H1 (cell line): ENCODE data around the gene LRRC41. TPM values are rescaled to one million over a fixed set of nuclear protein-coding genes. Genes with fewer than 3 reads are reported as not detected.

Source experiments
- CTCF ChIA-PET: fragments of 300-600 bp; sonication (Branson Sonifier 250); formaldehyde crosslinking; loops from one replicate; lab custom pipeline; 2021; ENCODE audit not compliant: partially characterized antibody; lab: Charles Lee
- POLR2A ChIA-PET: fragments of 300-600 bp; sonication (Branson Sonifier 250); formaldehyde crosslinking; loops from one replicate; lab custom pipeline; 2021; ENCODE audit warnings: inconsistent platforms; ENCODE audit not compliant: partially characterized antibody; lab: Charles Lee
- DNase-seq, 2 experiments: peaks; one replicate each; pipeline versions ENCODE4 v3.0.0 to v3.0.0-alpha.2; 2010 to 2022; ENCODE audit warnings: low spot score in 2 of 2, low read depth in 1 of 2, mixed read lengths in 1 of 2
- FAIRE-seq: peaks from 2 replicates; lab custom pipeline; 2011; peaks lifted over from hg19 to GRCh38; lab: Jason Lieb, UNC
- H2AFZ ChIP-seq: 2 replicates; pipeline ENCODE4 v1.8.1; 2012; ENCODE audit warnings: low read length, inconsistent platforms
- H2AK5ac ChIP-seq: 2 replicates; pipeline ENCODE4 v1.6.1; 2013; ENCODE audit warnings: low read depth, low read length
- H2BK120ac ChIP-seq: replicated peaks from 2 replicates; pipeline ENCODE3; 2013; ENCODE audit warnings: low read depth, low read length, inconsistent platforms
- H2BK12ac ChIP-seq: 2 replicates; pipeline ENCODE4 v1.6.1; 2013; ENCODE audit warnings: low read depth, low read length
- H2BK15ac ChIP-seq: 2 replicates; pipeline ENCODE4 v1.6.1; 2013; ENCODE audit warnings: low read length
- H2BK20ac ChIP-seq: 2 replicates; pipeline ENCODE4 v1.6.1; 2013; ENCODE audit warnings: low read length
- H2BK5ac ChIP-seq: 2 replicates; pipeline ENCODE4 v1.6.1; 2013; ENCODE audit warnings: low read depth, low read length
- H3K14ac ChIP-seq: 2 replicates; pipeline ENCODE4 v1.6.1; 2013; ENCODE audit warnings: inconsistent platforms; ENCODE audit not compliant: insufficient read length
- H3K18ac ChIP-seq: 2 replicates; pipeline ENCODE4 v1.6.1; 2013; ENCODE audit warnings: low read length; ENCODE audit errors: extremely low read depth
- H3K23ac ChIP-seq: 2 replicates; pipeline ENCODE4 v1.6.1; 2013; ENCODE audit warnings: inconsistent platforms; ENCODE audit not compliant: insufficient read length
- H3K23me2 ChIP-seq: 2 replicates; pipeline ENCODE4 v1.6.1; 2013; ENCODE audit warnings: low read depth, low read length
- H3K27ac ChIP-seq: 2 replicates; pipeline ENCODE4 v1.6.1; 2011; ENCODE audit warnings: low read depth, low read length, inconsistent platforms
- H3K27me3 ChIP-seq, 4 experiments: replicated peaks in 1 of 4; 1 replicate in 1 of 4; 2 replicates in 3 of 4; pipeline versions ENCODE4 v1.6.1 to v1.8.1; 2011 to 2013; ENCODE audit warnings: low read length in 3 of 4, mild to moderate bottlenecking in 3 of 4, inconsistent platforms in 2 of 4, mixed read lengths in 2 of 4, moderate library complexity in 1 of 4; ENCODE audit not compliant: control insufficient read depth in 3 of 4, insufficient read depth in 3 of 4; ENCODE audit errors: extremely low read depth in 1 of 4
- H3K36me3 ChIP-seq, 4 experiments: 2 replicates each; pipeline versions ENCODE4 v1.6.1 to v1.8.1; 2011 to 2013; ENCODE audit warnings: mild to moderate bottlenecking in 4 of 4, low read length in 3 of 4, moderate library complexity in 2 of 4, control low read depth in 1 of 4, inconsistent platforms in 1 of 4; ENCODE audit not compliant: insufficient read depth in 4 of 4, control insufficient read depth in 2 of 4
- H3K4ac ChIP-seq: replicated peaks from 2 replicates; pipeline ENCODE3; 2013; ENCODE audit warnings: low read length, low read depth, mixed read lengths, inconsistent platforms; ENCODE audit not compliant: insufficient read length
- H3K4me1 ChIP-seq, 4 experiments: replicated peaks in 1 of 4; 1 replicate in 1 of 4; 2 replicates in 3 of 4; pipeline versions ENCODE4 v1.6.1 to v1.8.1; 2011 to 2013; ENCODE audit warnings: low read length in 3 of 4, inconsistent platforms in 2 of 4, mixed read lengths in 1 of 4; ENCODE audit not compliant: insufficient read depth in 4 of 4, control insufficient read depth in 3 of 4
- H3K4me2 ChIP-seq, 2 experiments: 2 replicates each; pipeline versions ENCODE4 v1.6.1 to v1.8.1; 2011 to 2013; ENCODE audit warnings: low read depth in 2 of 2, low read length in 2 of 2, control low read depth in 1 of 2, inconsistent platforms in 1 of 2, mild to moderate bottlenecking in 1 of 2; ENCODE audit not compliant: insufficient read depth in 1 of 2
- H3K4me3 ChIP-seq, 4 experiments: fragments of 200-600, 300-600 bp in 1 of 4; sonication (generic), shearing (Covaris generic), sonication (Bioruptor Twin) in 1 of 4; 2 replicates each; pipeline versions ENCODE4 v1.5.1 to v1.8.1; 2011 to 2016; ENCODE audit warnings: low read length in 4 of 4, low read depth in 3 of 4, control low read depth in 2 of 4, inconsistent platforms in 2 of 4, mild to moderate bottlenecking in 2 of 4, mixed read lengths in 1 of 4, moderate library complexity in 1 of 4; ENCODE audit not compliant: insufficient read depth in 2 of 4; ENCODE audit errors: extremely low read depth in 1 of 4
- H3K56ac ChIP-seq: replicated peaks from 2 replicates; pipeline ENCODE3; 2013; ENCODE audit warnings: low read depth, mild to moderate bottlenecking, mixed read lengths, low read length, inconsistent platforms; ENCODE audit not compliant: insufficient read length
- H3K79me1 ChIP-seq: 2 replicates; pipeline ENCODE4 v1.6.1; 2013; ENCODE audit warnings: low read depth, low read length, control low read depth
- H3K79me2 ChIP-seq, 2 experiments: 2 replicates each; pipeline versions ENCODE4 v1.6.1 to v1.8.1; 2012 to 2013; ENCODE audit warnings: low read length in 2 of 2, mild to moderate bottlenecking in 2 of 2, inconsistent platforms in 1 of 2; ENCODE audit not compliant: insufficient read depth in 2 of 2, control insufficient read depth in 1 of 2
- H3K9ac ChIP-seq, 4 experiments: replicated peaks in 1 of 4; 1 replicate in 1 of 4; 2 replicates in 3 of 4; pipeline versions ENCODE4 v1.6.1 to v1.8.1; 2011 to 2013; ENCODE audit warnings: low read depth in 3 of 4, low read length in 3 of 4, control low read depth in 2 of 4, mild to moderate bottlenecking in 2 of 4, moderate library complexity in 2 of 4, inconsistent platforms in 1 of 4; ENCODE audit errors: extremely low read depth in 1 of 4
- H3K9me3 ChIP-seq, 2 experiments: 2 replicates each; pipeline versions ENCODE4 v1.6.1 to v1.8.1; 2012 to 2013; ENCODE audit warnings: mild to moderate bottlenecking in 2 of 2, moderate library complexity in 2 of 2, control low read depth in 1 of 2, inconsistent platforms in 1 of 2, low read depth in 1 of 2, low read length in 1 of 2, mixed read lengths in 1 of 2; ENCODE audit not compliant: insufficient read depth in 2 of 2
- H4K20me1 ChIP-seq, 2 experiments: replicated peaks in 1 of 2; 2 replicates each; pipeline versions ENCODE3 to v1.8.1; 2011 to 2013; ENCODE audit warnings: inconsistent platforms in 2 of 2, low read length in 2 of 2, mild to moderate bottlenecking in 1 of 2; ENCODE audit not compliant: insufficient read depth in 2 of 2, control insufficient read depth in 1 of 2
- H4K5ac ChIP-seq: 2 replicates; pipeline ENCODE4 v1.6.1; 2013; ENCODE audit warnings: low read length, low read depth, mixed read lengths, inconsistent platforms; ENCODE audit not compliant: insufficient read length
- H4K8ac ChIP-seq: 2 replicates; pipeline ENCODE4 v1.8.0; 2013; ENCODE audit warnings: mild to moderate bottlenecking, moderate library complexity, low read length, inconsistent platforms; ENCODE audit not compliant: insufficient read depth; ENCODE audit errors: extremely low read depth
- H4K91ac ChIP-seq: replicated peaks from 2 replicates; pipeline ENCODE3; 2013; ENCODE audit warnings: low read length, mixed read lengths, inconsistent platforms; ENCODE audit not compliant: insufficient read length
- ATF2 ChIP-seq: IDR thresholded peaks from 2 replicates; pipeline ENCODE4 v1.6.1; 2012; ENCODE audit warnings: low read length, inconsistent platforms
- BACH1 ChIP-seq: IDR thresholded peaks from 2 replicates; pipeline ENCODE4 v1.6.1; 2012; ENCODE audit warnings: low read length, improper control_type of control experiment
- CHD1 ChIP-seq: IDR thresholded peaks from 2 replicates; pipeline ENCODE4 v1.6.1; 2012; ENCODE audit warnings: low read depth, low read length, improper control_type of control experiment
- E2F6 ChIP-seq: IDR thresholded peaks from 2 replicates; pipeline ENCODE4 v1.6.1; 2012; ENCODE audit warnings: inconsistent platforms
- EP300 ChIP-seq, 2 experiments: IDR thresholded peaks; 1 replicate in 1 of 2; 2 replicates in 1 of 2; pipeline ENCODE4 v1.6.1; 2011 to 2012; ENCODE audit warnings: low read depth in 2 of 2, low read length in 2 of 2, mild to moderate bottlenecking in 2 of 2, borderline replicate concordance in 1 of 2, inconsistent platforms in 1 of 2, moderate library complexity in 1 of 2
- RAD21 ChIP-seq, 2 experiments: IDR thresholded peaks in 1 of 2; conservative IDR thresholded peaks in 1 of 2; 2 replicates each; pipeline ENCODE4 v1.6.1; 2011; ENCODE audit warnings: low read depth in 2 of 2, low read length in 2 of 2, improper control_type of control experiment in 1 of 2, inconsistent platforms in 1 of 2, mild to moderate bottlenecking in 1 of 2, moderate library complexity in 1 of 2
- RNF2 ChIP-seq: fragments of 200-900, 300-1000 bp; sonication (generic); IDR thresholded peaks from 2 replicates; pipeline ENCODE4 v1.7.1; 2016; ENCODE audit warnings: borderline replicate concordance, low read depth, mild to moderate bottlenecking, antibody characterized with exemption, low read length; ENCODE audit not compliant: poor library complexity, severe bottlenecking; ENCODE audit errors: missing control alignments
- SP1 ChIP-seq: IDR thresholded peaks from 2 replicates; pipeline ENCODE4 v1.6.1; 2011; ENCODE audit warnings: low read depth, low read length
- WGBS, 2 experiments: shearing (Covaris generic) in 1 of 2; methylation state at CpG; one replicate each; pipeline versions ENCODE4 v1.1.6 to v1.1.7; 2013 to 2015; ENCODE audit warnings: low lambda C conversion rate in 2 of 2, mixed read lengths in 2 of 2, inconsistent platforms in 1 of 2, low coverage in 1 of 2, missing lambda C conversion rate in 1 of 2; ENCODE audit not compliant: insufficient replicate concordance in 2 of 2, insufficient coverage in 1 of 2, insufficient read length in 1 of 2; ENCODE audit errors: extremely low coverage in 1 of 2, missing lambda C conversion rate in 1 of 2; 5-methylcytosine and 5-hydroxymethylcytosine counted together
- polyA plus RNA-seq, 7 experiments: library from polyadenylated mRNA; depleted of rRNA in 3 of 7; stranded (reverse) in 5 of 7; unstranded in 2 of 7; fragments of >200 nt in 5 of 7; fragments of 200-250 nt in 2 of 7; gene quantifications; 1 replicate in 5 of 7; 2 replicates in 1 of 7; 4 replicates in 1 of 7; pipeline versions ENCODE4 v1.2.1 to v1.2.3, GENCODE V29; 2011 to 2013; ENCODE audit warnings: missing spikeins in 2 of 7, mixed read lengths in 2 of 7
- total RNA-seq: library from RNA; stranded (reverse); fragmentation: NEBNext Ultra II Directional; extraction: Animal tissue kit (Norgen Biotek cat#: 25700); gene quantifications from 2 replicates; pipeline ENCODE4 v1.2.1, GENCODE V29; 2021

Gene LRRC41
- total and polyA plus RNA-seq, 2 of the 8 experiments (the other 6 are each of a cell fraction or from before 2014, with no cell fraction given): 36.8 to 51.2 TPM

- no peak overlapping the region for H3K18ac ChIP-seq
- CTCF ChIA-PET: interaction anchor here (0.7 to 4.2 kb wide), 16 partner anchors 9 to 110 kb away, joined by 3 to 54 read pairs (median 4); partner anchors contain the start of genes LRRC41 and UQCRH
- H3K23ac ChIP-seq: no peak overlapping the region
- H2AK5ac ChIP-seq: no peak overlapping the region
- POLR2A ChIA-PET: interaction anchor here (0.6 to 2.6 kb wide), 15 partner anchors 9 to 86 kb away, joined by 3 to 20 read pairs (median 5); partner anchors contain the start of genes LRRC41, RAD54L and UQCRH
- no peak overlapping the region for H3K27ac ChIP-seq
- H3K4ac ChIP-seq: no peak overlapping the region
- FAIRE-seq (peak; percentile 85), DNase-seq (peak in 1 of 2 experiments; percentile 34)
- H3K79me1 ChIP-seq: no peaks in the 10 kb centered on the region
- H4K5ac ChIP-seq: no peak overlapping the region
- no peak overlapping the region for H3K56ac ChIP-seq
- 0 out of 2 replicates have a peak overlapping the region, but pooled peaks have one; percentile 37 for H2BK5ac ChIP-seq
- H4K8ac ChIP-seq: no peak overlapping the region
- H3K23me2 ChIP-seq: no peaks in the 10 kb centered on the region
- H2BK120ac ChIP-seq: no peak overlapping the region
- H2BK15ac ChIP-seq: peak overlapping the region; percentile 16; the same call in 1 of the 2 replicates
- peaks cover 0 to 3% (median 0%) of the 10 kb centered on the region in 4 experiments; a peak in 1 of 7 replicates for H3K4me1 ChIP-seq
- H3K36me3 ChIP-seq: no peaks in the 10 kb centered on the region
- no peak overlapping the region for H3K4me2 ChIP-seq
- no peaks in the 10 kb centered on the region for H3K9me3 ChIP-seq
- H3K27me3 ChIP-seq: no peaks in the 10 kb centered on the region
- H3K79me2 ChIP-seq: no peaks in the 10 kb centered on the region
- no peak overlapping the region for H2AFZ ChIP-seq
- no peak overlapping the region for H3K4me3 ChIP-seq
- H3K14ac ChIP-seq: no peak overlapping the region
- no peaks in the 10 kb centered on the region for H4K20me1 ChIP-seq
- WGBS, 2 experiments: 70% methylated on average over 9 of the region's 9 CpGs; no CpG with 5 or more reads in 1 of the 2 experiments
- peak overlapping the region; percentile 75; the same call in 1 of the 2 replicates for H2BK12ac ChIP-seq
- no peak overlapping the region for H4K91ac ChIP-seq
- no peak overlapping the region for H3K9ac ChIP-seq
- H2BK20ac ChIP-seq: peak overlapping the region; percentile 34; the same call in 1 of the 2 replicates
- TF ChIP-seq BACH1 (no peak), E2F6 (no peak), ATF2 (no peak), SP1 (no peak), EP300 (IDR thresholded peaks at IDR 0.05; ENCODE audit: borderline replicate concordance in 1 of 2, low read depth in 2 of 2, low read length in 2 of 2) (no peak), RAD21 (IDR thresholded peaks at IDR 0.05 in 1 of 2, conservative IDR thresholded peaks at IDR 0.05 in 1 of 2; ENCODE audit: low read depth in 2 of 2, low read length in 2 of 2) (peak; percentile 56 to 65), RNF2 (no peak), CHD1 (no peak)
These were observed 30.0 kb upstream of the LRRC41 start for GRCh38 chr1:46333300-46334029.
